Kidney (tissue), 14 donors: ENCODE data around the gene IL11. TPM values are rescaled to one million over a fixed set of nuclear protein-coding genes. Genes with fewer than 3 reads are reported as not detected.

ENCODE experiments used
- DNase-seq, 5 donors: peaks; one replicate each; pipeline ENCODE4 v3.0.0-alpha.2; 2013 to 2020
- FAIRE-seq: peaks from 2 replicates; lab custom pipeline; 2012; peaks lifted over from hg19 to GRCh38; lab: Jason Lieb, UNC
- H3K27ac ChIP-seq, 2 donors: one replicate each; pipeline ENCODE4 v1.7.0; 2013; ENCODE audit warnings: low read depth in 2 of 2, low read length in 2 of 2, inconsistent platforms in 1 of 2
- H3K27me3 ChIP-seq: one replicate; pipeline ENCODE4 v1.7.1; 2013; ENCODE audit warnings: low read length, inconsistent platforms; ENCODE audit not compliant: control insufficient read depth, insufficient read depth
- H3K36me3 ChIP-seq, 3 donors: one replicate each; pipeline versions ENCODE4 v1.7.0 to v1.7.1; 2013; ENCODE audit warnings: low read length in 3 of 3, control low read depth in 1 of 3, inconsistent platforms in 1 of 3; ENCODE audit not compliant: insufficient read depth in 3 of 3, control insufficient read depth in 2 of 3
- H3K4me1 ChIP-seq, 3 donors: one replicate each; pipeline versions ENCODE4 v1.7.0 to v1.7.1; 2013; ENCODE audit warnings: low read length in 3 of 3, inconsistent platforms in 1 of 3, low read depth in 1 of 3; ENCODE audit not compliant: control insufficient read depth in 2 of 3, insufficient read depth in 2 of 3
- H3K4me3 ChIP-seq, 3 donors: one replicate each; pipeline versions ENCODE4 v1.7.0 to v1.8.1; 2013; ENCODE audit warnings: low read length in 3 of 3, control low read depth in 1 of 3, inconsistent platforms in 1 of 3
- H3K9ac ChIP-seq, 3 donors: one replicate each; pipeline versions ENCODE4 v1.7.0 to v1.7.1; 2013; ENCODE audit warnings: low read length in 3 of 3, control low read depth in 1 of 3, inconsistent platforms in 1 of 3
- H3K9me3 ChIP-seq, 3 donors: one replicate each; pipeline versions ENCODE4 v1.7.0 to v1.7.1; 2013; ENCODE audit warnings: low read length in 3 of 3, control low read depth in 1 of 3, inconsistent platforms in 1 of 3; ENCODE audit not compliant: control insufficient read depth in 2 of 3, insufficient read depth in 1 of 3
- CTCF ChIP-seq: IDR thresholded peaks from 3 replicates; pipeline ENCODE4 v1.5.1; 2012; ENCODE audit warnings: mild to moderate bottlenecking, moderate library complexity, borderline replicate concordance; ENCODE audit not compliant: insufficient read depth; ENCODE audit errors: extremely low read depth
- intact Hi-C: fragments of 100-400 bp; cut with DNase I; formaldehyde crosslinking; loops from one replicate; pipeline ENCODE4 v1.11.1; 2022
- polyA plus RNA-seq: library from polyadenylated mRNA; stranded (reverse); fragments of 350-450 nt; fragmentation: Illumina TruSeq; extraction: RNeasy Lipid Tissue Mini Kit (QIAGEN cat#74804); gene quantifications from one replicate; pipeline ENCODE4 v1.2.3, GENCODE V29; 2014; ENCODE audit warnings: low read depth, low replicate concordance; ENCODE audit not compliant: insufficient read depth
- total RNA-seq: library from RNA; stranded (reverse); fragmentation: NEBNext Ultra II Directional; extraction: Animal tissue kit (Norgen Biotek cat#: 25700); gene quantifications from one replicate; pipeline ENCODE4 v1.2.1, GENCODE V29; 2021
- donor health status: control.
- donor health status: control.
- donor health status: control.
- donor health status: control.
- donor health status: control.
- donor health status: DM: yes; HTN: yes; CAD: no.
- donor health status: Normal renal cell carcinoma (clear cell type).

The IL11 gene
- total and polyA plus RNA-seq, 2 donors from 2014 or later, result 0.37 to 0.47 TPM

- no peak for TF ChIP-seq CTCF
- no peaks in the 10 kb centered on the region for H3K27me3 ChIP-seq
- no peaks in the 10 kb centered on the region for H3K4me1 ChIP-seq
- H3K4me3 ChIP-seq, result no peak overlapping the region
- H3K9ac ChIP-seq, result no peak overlapping the region
- FAIRE-seq (no peak), DNase-seq (no peak)
- H3K36me3 ChIP-seq, result no peaks in the 10 kb centered on the region
- intact Hi-C loops, result no loop called here
- no peak overlapping the region for H3K27ac ChIP-seq
- no peaks in the 10 kb centered on the region for H3K9me3 ChIP-seq
Observed at GRCh38 chr19:55324662-55325061, 45.6 kb downstream of the IL11 start.

GRCh38 chr19:55322204-55322885, 47.9 kb downstream of the IL11 start:
- no peak for FAIRE-seq

GRCh38 chr19:55321466-55322137, 48.7 kb downstream of the IL11 start:
- Histone ChIP-seq H3K4me1 (no peaks in the 10 kb centered on the region), H3K9me3 (peaks cover 0 to under 1% (median 0%) of the 10 kb centered on the region in 3 donors), H3K9ac (no peak overlapping the region), H3K4me3 (no peak overlapping the region), H3K27me3 (no peaks in the 10 kb centered on the region), H3K27ac (no peak overlapping the region), H3K36me3 (peaks cover 0 to 4% (median 0%) of the 10 kb centered on the region in 3 donors)
- TF ChIP-seq CTCF, result no peak
- no peak for DNase-seq
- intact Hi-C loops, result no loop called here
- FAIRE-seq, result no peak

More at GRCh38 chr19:55322204-55322885, 47.9 kb downstream of the IL11 start:
- Histone ChIP-seq H3K4me1 (no peaks in the 10 kb centered on the region), H3K27me3 (no peaks in the 10 kb centered on the region), H3K27ac (no peak overlapping the region), H3K9me3 (no peaks in the 10 kb centered on the region), H3K36me3 (no peaks in the 10 kb centered on the region), H3K4me3 (no peak overlapping the region), H3K9ac (no peak overlapping the region)
- intact Hi-C loops, result no loop called here
- TF ChIP-seq CTCF, result no peak
- DNase-seq, result no peak
